NB4 (cell line): ENCODE measurements around the gene SLFNL1.

ENCODE experiments used
- DNase-seq: peaks from one replicate; pipeline ENCODE4 v3.0.0; 2010; ENCODE audit warnings: low read depth
- H3K4me3 ChIP-seq: one replicate; pipeline ENCODE4 v1.5.1; 2011; ENCODE audit warnings: mild to moderate bottlenecking, low read depth, low read length, moderate library complexity
- CTCF ChIP-seq: IDR thresholded peaks from one replicate; pipeline ENCODE4 v1.5.1; 2012; ENCODE audit warnings: low read depth, low read length
- MYC ChIP-seq: IDR thresholded peaks from 2 replicates; pipeline ENCODE4 v1.6.1; 2011; ENCODE audit warnings: low read depth, low read length
- POLR2A ChIP-seq: IDR thresholded peaks from 2 replicates; pipeline ENCODE4 v1.6.1; 2011; ENCODE audit warnings: mild to moderate bottlenecking; ENCODE audit not compliant: insufficient read length; ENCODE audit errors: extremely low read depth
- TF ChIP-seq, protein P1 (sequence below): IDR thresholded peaks from 2 replicates; pipeline ENCODE4 v1.6.1; 2011; ENCODE audit warnings: low read depth, low read length

Gene SLFNL1

GRCh38 chr1:41021526-41022308 lies at the start of gene SLFNL1:
Gene SLFNL1 (minus strand): TSS chr1:41021725. CDS start chr1:41020660, 1,065 bp downstream.
- DNase-seq: peak; percentile 44
- TF ChIP-seq CTCF (no peak), MYC (no peak), POLR2A (no peak)
- TF ChIP-seq, protein P1, sequence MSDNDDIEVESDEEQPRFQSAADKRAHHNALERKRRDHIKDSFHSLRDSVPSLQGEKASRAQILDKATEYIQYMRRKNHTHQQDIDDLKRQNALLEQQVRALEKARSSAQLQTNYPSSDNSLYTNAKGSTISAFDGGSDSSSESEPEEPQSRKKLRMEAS: no peak
- no peak within 1 kb of the TSS for H3K4me3 ChIP-seq

DNA sequence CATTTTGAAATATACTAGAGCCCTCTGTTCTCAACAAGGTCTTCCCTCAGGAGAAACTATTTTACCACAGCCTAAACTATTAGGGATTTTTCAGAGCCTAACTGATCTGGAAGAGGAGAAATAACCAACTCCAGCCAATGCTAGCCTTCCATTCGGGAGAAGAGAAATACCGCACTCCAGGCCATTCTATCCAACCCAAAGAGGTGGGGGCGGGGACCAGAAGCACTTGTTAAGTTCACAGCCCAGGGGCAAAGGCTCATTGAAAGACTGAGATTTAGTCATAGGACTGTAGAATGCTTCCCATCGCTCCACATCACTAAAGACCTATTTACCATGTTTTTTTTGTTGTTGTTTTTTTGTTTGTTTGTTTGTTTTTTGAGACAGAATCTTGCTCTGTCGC lies 35.4 kb upstream of the SLFNL1 start:
- TF ChIP-seq POLR2A (no peak), MYC (no peak), CTCF (no peak)
- TF ChIP-seq, protein P1: no peak
- H3K4me3 ChIP-seq: no peak overlapping the region
- DNase-seq: no peak

- DNase-seq: peak; percentile 84
- no peak overlapping the region for H3K4me3 ChIP-seq
- TF ChIP-seq, protein P1: peak; percentile 96
- no peak for TF ChIP-seq CTCF
- TF ChIP-seq POLR2A: no peak
- TF ChIP-seq MYC: peak; percentile 95
These were observed 31.8 kb upstream of the SLFNL1 start for GRCh38 chr1:41053316-41053715.

- TF ChIP-seq, protein P1: no peak
- TF ChIP-seq CTCF: no peak
- DNase-seq: no peak
These were observed 29.5 kb upstream of the SLFNL1 start for GRCh38 chr1:41051022-41051421.

DNA sequence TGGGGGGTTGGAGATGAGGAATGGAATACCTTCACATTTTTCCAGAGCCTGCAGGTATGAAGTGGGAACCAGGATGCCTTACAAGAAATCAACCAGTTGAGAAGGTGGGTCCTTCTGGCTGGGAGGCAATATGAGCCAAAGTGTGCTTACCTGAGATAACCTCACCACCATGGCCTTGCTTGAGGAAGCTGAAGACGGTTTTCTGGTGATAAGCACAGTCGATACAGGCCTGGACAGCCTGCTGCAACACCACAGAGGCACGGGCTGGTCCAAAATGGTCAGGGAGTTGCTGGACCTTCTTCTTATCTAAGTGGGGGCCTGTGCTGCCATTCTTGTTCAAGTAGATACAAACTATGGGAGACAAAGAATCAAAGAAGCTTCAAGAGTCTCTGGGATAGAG lies 27.0 kb upstream of the SLFNL1 start:
- H3K4me3 ChIP-seq: no peak overlapping the region
- TF ChIP-seq, protein P1: no peak
- no peak for DNase-seq

More at GRCh38 chr1:41051022-41051421, 29.5 kb upstream of the SLFNL1 start:
- H3K4me3 ChIP-seq: no peak overlapping the region

DNA sequence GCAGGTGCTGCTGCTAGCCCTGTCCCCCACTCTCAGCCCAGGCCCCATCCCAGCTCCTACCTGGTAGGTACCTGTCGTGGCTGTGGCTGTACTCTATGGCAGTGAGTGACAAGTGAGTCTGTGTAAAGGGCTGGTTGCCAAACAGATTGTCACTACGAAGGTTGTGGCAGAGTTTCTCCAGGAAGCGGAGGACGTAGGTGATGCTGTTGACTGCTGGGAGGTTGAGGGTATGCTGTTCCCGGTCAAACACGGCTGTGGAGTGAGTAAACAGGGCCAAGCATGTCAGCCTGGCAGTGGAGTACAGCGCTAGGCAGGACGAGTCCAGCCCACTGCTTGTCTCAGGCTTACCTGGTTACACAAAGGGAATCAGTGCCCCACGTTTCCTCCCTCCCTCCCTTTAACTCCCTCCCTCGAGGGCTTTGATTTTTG lies 24.8 kb upstream of the SLFNL1 start:
- no peak overlapping the region for H3K4me3 ChIP-seq
- no peak for DNase-seq

More for the DNA sequence above, 24.8 kb upstream of the SLFNL1 start:
- TF ChIP-seq, protein P1: no peak
- TF ChIP-seq MYC (no peak), POLR2A (no peak), CTCF (no peak)
